WTC11 (cell line): ENCODE data around the gene TBRG4.

ENCODE experiments used
- ATF1 ChIP-seq: sonication (generic); formaldehyde crosslinking; IDR thresholded peaks from 2 replicates; pipeline ENCODE4 v1.8.1; 2023; ENCODE audit warnings: mild to moderate bottlenecking, moderate library complexity, missing genetic modification reagents
- TF ChIP-seq, protein P1 (sequence below): fragments of 200-600 bp; IDR thresholded peaks from 2 replicates; pipeline ENCODE4 v1.8.0; 2022; ENCODE audit warnings: antibody characterized with exemption
- TF ChIP-seq, protein P2 (sequence below): sonication (generic); formaldehyde crosslinking; IDR thresholded peaks from 2 replicates; pipeline ENCODE4 v1.8.0; 2023; ENCODE audit warnings: mild to moderate bottlenecking, missing genetic modification reagents
- TF ChIP-seq, protein P3 (sequence below): sonication (generic); formaldehyde crosslinking; IDR thresholded peaks from 2 replicates; pipeline ENCODE4 v1.8.0; 2022; ENCODE audit warnings: mild to moderate bottlenecking, missing genetic modification reagents

DNA sequence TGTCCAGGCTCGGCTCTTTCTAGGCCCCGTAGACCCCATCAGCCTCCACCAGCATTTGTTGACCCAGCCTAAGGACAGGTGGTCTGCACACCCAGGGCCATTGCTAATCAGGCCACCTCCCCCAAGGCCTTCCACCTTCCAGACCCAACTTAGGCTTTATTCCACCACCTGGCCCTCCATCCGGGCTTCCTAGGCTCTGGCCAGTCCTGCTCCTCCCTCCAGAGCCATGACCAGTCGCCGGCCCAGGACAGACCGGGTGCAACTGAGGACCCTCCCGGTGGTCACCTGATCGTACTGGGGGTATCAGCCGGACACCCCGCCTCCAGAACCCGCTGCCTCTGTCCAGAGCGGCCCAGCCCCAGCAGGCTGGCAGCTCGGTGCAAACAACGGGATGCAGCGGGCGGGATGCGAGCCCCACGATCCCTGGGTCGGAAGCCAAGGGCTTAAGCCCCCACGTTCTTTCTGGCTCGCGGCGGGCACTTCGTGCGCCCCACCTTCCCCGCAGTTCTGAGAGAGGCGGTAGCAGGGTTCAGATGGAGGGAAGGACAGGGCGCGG lies 23.3 kb downstream of the TBRG4 start:
- TF ChIP-seq, protein P1, sequence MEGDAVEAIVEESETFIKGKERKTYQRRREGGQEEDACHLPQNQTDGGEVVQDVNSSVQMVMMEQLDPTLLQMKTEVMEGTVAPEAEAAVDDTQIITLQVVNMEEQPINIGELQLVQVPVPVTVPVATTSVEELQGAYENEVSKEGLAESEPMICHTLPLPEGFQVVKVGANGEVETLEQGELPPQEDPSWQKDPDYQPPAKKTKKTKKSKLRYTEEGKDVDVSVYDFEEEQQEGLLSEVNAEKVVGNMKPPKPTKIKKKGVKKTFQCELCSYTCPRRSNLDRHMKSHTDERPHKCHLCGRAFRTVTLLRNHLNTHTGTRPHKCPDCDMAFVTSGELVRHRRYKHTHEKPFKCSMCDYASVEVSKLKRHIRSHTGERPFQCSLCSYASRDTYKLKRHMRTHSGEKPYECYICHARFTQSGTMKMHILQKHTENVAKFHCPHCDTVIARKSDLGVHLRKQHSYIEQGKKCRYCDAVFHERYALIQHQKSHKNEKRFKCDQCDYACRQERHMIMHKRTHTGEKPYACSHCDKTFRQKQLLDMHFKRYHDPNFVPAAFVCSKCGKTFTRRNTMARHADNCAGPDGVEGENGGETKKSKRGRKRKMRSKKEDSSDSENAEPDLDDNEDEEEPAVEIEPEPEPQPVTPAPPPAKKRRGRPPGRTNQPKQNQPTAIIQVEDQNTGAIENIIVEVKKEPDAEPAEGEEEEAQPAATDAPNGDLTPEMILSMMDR: no peak
- TF ChIP-seq, protein P2, sequence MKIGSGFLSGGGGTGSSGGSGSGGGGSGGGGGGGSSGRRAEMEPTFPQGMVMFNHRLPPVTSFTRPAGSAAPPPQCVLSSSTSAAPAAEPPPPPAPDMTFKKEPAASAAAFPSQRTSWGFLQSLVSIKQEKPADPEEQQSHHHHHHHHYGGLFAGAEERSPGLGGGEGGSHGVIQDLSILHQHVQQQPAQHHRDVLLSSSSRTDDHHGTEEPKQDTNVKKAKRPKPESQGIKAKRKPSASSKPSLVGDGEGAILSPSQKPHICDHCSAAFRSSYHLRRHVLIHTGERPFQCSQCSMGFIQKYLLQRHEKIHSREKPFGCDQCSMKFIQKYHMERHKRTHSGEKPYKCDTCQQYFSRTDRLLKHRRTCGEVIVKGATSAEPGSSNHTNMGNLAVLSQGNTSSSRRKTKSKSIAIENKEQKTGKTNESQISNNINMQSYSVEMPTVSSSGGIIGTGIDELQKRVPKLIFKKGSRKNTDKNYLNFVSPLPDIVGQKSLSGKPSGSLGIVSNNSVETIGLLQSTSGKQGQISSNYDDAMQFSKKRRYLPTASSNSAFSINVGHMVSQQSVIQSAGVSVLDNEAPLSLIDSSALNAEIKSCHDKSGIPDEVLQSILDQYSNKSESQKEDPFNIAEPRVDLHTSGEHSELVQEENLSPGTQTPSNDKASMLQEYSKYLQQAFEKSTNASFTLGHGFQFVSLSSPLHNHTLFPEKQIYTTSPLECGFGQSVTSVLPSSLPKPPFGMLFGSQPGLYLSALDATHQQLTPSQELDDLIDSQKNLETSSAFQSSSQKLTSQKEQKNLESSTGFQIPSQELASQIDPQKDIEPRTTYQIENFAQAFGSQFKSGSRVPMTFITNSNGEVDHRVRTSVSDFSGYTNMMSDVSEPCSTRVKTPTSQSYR (CRISPR knock-in tag): no peak
- no peak for TF ChIP-seq ATF1 (CRISPR knock-in tag)
- TF ChIP-seq, protein P3, sequence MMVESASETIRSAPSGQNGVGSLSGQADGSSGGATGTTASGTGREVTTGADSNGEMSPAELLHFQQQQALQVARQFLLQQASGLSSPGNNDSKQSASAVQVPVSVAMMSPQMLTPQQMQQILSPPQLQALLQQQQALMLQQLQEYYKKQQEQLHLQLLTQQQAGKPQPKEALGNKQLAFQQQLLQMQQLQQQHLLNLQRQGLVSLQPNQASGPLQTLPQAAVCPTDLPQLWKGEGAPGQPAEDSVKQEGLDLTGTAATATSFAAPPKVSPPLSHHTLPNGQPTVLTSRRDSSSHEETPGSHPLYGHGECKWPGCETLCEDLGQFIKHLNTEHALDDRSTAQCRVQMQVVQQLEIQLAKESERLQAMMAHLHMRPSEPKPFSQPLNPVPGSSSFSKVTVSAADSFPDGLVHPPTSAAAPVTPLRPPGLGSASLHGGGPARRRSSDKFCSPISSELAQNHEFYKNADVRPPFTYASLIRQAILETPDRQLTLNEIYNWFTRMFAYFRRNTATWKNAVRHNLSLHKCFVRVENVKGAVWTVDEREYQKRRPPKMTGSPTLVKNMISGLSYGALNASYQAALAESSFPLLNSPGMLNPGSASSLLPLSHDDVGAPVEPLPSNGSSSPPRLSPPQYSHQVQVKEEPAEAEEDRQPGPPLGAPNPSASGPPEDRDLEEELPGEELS (CRISPR knock-in tag): no peak
